Measurements from ENCODE around the gene PRAMEF17. TPM values are rescaled to one million over a fixed set of nuclear protein-coding genes. Genes with fewer than 3 reads are reported as not detected.

The PRAMEF17 gene
- not detected in 2 replicates for total RNA-seq

GRCh38 chr1:13389332-13389731 lies at the start of gene PRAMEF17:
TSS of gene PRAMEF17 (plus strand) at chr1:13389632. CDS start at chr1:13389658, 26 bp downstream.

GRCh38 chr1:13347034-13347433 lies 42.4 kb upstream of the PRAMEF17 start, which contains the start of gene PRAMEF14:
TSS of gene PRAMEF14 (minus strand) at chr1:13347134. CDS start at chr1:13345314, 1,820 bp downstream.

GRCh38 chr1:13410150-13410549 lies 20.7 kb downstream of the PRAMEF17 start, which contains the start of gene PRAMEF20:
TSS of gene PRAMEF20 (plus strand) at chr1:13410450. CDS start at chr1:13416355, 5,905 bp downstream.

Other genes with a start within 250 kb of the PRAMEF17 start
- gene PRAMEF26, start 233.6 kb upstream of the PRAMEF17 start, total RNA-seq: not detected in 2 replicates
- gene HNRNPCL4, start 224.0 kb upstream of the PRAMEF17 start, total RNA-seq: not detected in 2 replicates
- not detected in 2 replicates for gene PRAMEF9, start 217.8 kb upstream of the PRAMEF17 start, total RNA-seq
- gene PRAMEF13, start 188.2 kb upstream of the PRAMEF17 start, total RNA-seq: not detected in 2 replicates
- gene PRAMEF18, start 163.5 kb upstream of the PRAMEF17 start, total RNA-seq: not detected in 2 replicates
- gene PRAMEF5, start 135.4 kb upstream of the PRAMEF17 start, total RNA-seq: not detected in 2 replicates
- gene PRAMEF8, start 104.5 kb upstream of the PRAMEF17 start, total RNA-seq: not detected in 2 replicates
- not detected in 2 replicates for gene PRAMEF33, start 86.1 kb upstream of the PRAMEF17 start, total RNA-seq
- not detected in 2 replicates for gene PRAMEF15, start 74.1 kb upstream of the PRAMEF17 start, total RNA-seq
- not detected in 2 replicates for gene PRAMEF14, start 42.5 kb upstream of the PRAMEF17 start, total RNA-seq
- gene PRAMEF19, start 17.7 kb upstream of the PRAMEF17 start, total RNA-seq: not detected in 2 replicates
- not detected in 2 replicates for gene PRAMEF20, start 20.8 kb downstream of the PRAMEF17 start, total RNA-seq
- gene LRRC38, start 124.4 kb downstream of the PRAMEF17 start, total RNA-seq: not detected in 2 replicates
- 0.90 and 4.1 TPM in 2 replicates for gene PDPN, start 194.2 kb downstream of the PRAMEF17 start, total RNA-seq